HL-60 (cell line): ENCODE measurements around the gene SLC15A1.

ENCODE experiments used
- DNase-seq, 2 experiments: peaks; one replicate each; pipeline ENCODE4 v3.0.0-alpha.2; 2010 to 2020; ENCODE audit warnings: low read depth in 1 of 2, low spot score in 1 of 2
- H3K27ac ChIP-seq: fragments of 250-450 bp; sonication (Bioruptor Pico); replicated peaks from 2 replicates; pipeline ENCODE4 v1.5.1; 2020; ENCODE audit warnings: mild to moderate bottlenecking, moderate library complexity
- H3K27me3 ChIP-seq: fragments of 250-450 bp; sonication (Bioruptor Pico); 2 replicates; pipeline ENCODE4 v1.5.1; 2021; ENCODE audit warnings: mild to moderate bottlenecking, moderate library complexity; ENCODE audit not compliant: insufficient read depth, poor library complexity, severe bottlenecking
- H3K4me3 ChIP-seq: replicated peaks from 2 replicates; pipeline ENCODE4 v1.5.1; 2011; ENCODE audit warnings: mild to moderate bottlenecking, control low read depth, low read length; ENCODE audit not compliant: insufficient read depth
- GABPA ChIP-seq: IDR thresholded peaks from 2 replicates; pipeline ENCODE4 v1.6.1; 2012; ENCODE audit warnings: low read depth
- POLR2AphosphoS5 ChIP-seq: IDR thresholded peaks from 2 replicates; pipeline ENCODE4 v1.6.1; 2012; ENCODE audit warnings: low read depth
- SPI1 ChIP-seq: IDR thresholded peaks from 2 replicates; pipeline ENCODE4 v1.6.1; 2012; ENCODE audit warnings: low read depth, mild to moderate bottlenecking, borderline replicate concordance
- TF ChIP-seq, protein P1 (sequence below): IDR thresholded peaks from 2 replicates; pipeline ENCODE4 v1.6.1; 2012; ENCODE audit warnings: low read depth; ENCODE audit not compliant: insufficient replicate concordance
- TF ChIP-seq, protein P2 (sequence below): IDR thresholded peaks from one replicate; pipeline ENCODE4 v1.5.1; 2011; ENCODE audit warnings: low read length, control low read depth, inconsistent platforms; ENCODE audit not compliant: insufficient read depth

The SLC15A1 gene

DNA sequence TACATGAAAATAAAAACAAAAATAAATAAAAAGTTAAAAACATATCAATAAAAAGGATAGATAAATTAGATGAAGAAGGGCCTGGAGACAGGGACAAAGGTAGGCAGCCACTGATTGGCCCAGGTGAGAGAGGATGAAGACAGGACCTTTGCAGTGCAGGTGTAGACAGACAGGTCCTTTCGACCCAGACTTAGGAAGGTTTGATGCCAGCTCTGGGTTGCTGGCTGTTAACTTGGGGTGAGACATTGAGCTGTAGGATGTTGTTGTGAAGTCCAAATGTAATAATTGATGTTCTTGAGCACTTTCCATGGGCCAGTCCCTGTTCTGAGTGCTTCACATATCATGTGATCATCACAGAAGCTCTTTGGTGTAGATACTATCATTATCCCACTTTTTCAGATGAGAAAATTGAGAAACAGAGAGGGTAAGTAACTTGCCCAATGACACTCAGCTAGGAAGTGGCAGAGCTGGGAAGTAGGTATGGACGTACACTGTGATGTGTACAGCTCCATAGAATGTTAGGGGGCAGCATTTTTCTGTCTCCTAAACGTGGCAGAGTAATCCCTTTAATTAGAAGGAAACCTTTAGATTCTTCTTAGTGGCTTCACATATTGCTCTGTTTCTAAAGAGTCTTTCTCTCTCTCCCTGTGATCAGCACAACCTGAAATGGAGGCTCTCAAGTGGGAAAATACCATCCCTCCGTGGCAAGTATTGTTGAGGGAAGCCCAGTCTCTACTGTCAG lies 99.6 kb downstream of the SLC15A1 start:
- TF ChIP-seq SPI1: no peak
- TF ChIP-seq, protein P1, sequence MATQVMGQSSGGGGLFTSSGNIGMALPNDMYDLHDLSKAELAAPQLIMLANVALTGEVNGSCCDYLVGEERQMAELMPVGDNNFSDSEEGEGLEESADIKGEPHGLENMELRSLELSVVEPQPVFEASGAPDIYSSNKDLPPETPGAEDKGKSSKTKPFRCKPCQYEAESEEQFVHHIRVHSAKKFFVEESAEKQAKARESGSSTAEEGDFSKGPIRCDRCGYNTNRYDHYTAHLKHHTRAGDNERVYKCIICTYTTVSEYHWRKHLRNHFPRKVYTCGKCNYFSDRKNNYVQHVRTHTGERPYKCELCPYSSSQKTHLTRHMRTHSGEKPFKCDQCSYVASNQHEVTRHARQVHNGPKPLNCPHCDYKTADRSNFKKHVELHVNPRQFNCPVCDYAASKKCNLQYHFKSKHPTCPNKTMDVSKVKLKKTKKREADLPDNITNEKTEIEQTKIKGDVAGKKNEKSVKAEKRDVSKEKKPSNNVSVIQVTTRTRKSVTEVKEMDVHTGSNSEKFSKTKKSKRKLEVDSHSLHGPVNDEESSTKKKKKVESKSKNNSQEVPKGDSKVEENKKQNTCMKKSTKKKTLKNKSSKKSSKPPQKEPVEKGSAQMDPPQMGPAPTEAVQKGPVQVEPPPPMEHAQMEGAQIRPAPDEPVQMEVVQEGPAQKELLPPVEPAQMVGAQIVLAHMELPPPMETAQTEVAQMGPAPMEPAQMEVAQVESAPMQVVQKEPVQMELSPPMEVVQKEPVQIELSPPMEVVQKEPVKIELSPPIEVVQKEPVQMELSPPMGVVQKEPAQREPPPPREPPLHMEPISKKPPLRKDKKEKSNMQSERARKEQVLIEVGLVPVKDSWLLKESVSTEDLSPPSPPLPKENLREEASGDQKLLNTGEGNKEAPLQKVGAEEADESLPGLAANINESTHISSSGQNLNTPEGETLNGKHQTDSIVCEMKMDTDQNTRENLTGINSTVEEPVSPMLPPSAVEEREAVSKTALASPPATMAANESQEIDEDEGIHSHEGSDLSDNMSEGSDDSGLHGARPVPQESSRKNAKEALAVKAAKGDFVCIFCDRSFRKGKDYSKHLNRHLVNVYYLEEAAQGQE: no peak
- no peak for TF ChIP-seq GABPA
- TF ChIP-seq, protein P2, sequence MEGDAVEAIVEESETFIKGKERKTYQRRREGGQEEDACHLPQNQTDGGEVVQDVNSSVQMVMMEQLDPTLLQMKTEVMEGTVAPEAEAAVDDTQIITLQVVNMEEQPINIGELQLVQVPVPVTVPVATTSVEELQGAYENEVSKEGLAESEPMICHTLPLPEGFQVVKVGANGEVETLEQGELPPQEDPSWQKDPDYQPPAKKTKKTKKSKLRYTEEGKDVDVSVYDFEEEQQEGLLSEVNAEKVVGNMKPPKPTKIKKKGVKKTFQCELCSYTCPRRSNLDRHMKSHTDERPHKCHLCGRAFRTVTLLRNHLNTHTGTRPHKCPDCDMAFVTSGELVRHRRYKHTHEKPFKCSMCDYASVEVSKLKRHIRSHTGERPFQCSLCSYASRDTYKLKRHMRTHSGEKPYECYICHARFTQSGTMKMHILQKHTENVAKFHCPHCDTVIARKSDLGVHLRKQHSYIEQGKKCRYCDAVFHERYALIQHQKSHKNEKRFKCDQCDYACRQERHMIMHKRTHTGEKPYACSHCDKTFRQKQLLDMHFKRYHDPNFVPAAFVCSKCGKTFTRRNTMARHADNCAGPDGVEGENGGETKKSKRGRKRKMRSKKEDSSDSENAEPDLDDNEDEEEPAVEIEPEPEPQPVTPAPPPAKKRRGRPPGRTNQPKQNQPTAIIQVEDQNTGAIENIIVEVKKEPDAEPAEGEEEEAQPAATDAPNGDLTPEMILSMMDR: no peak
- no peak for TF ChIP-seq POLR2AphosphoS5
- Histone ChIP-seq H3K27ac (no peak overlapping the region), H3K27me3 (no peaks in the 10 kb centered on the region), H3K4me3 (no peak overlapping the region)
- DNase-seq: no peak

DNA sequence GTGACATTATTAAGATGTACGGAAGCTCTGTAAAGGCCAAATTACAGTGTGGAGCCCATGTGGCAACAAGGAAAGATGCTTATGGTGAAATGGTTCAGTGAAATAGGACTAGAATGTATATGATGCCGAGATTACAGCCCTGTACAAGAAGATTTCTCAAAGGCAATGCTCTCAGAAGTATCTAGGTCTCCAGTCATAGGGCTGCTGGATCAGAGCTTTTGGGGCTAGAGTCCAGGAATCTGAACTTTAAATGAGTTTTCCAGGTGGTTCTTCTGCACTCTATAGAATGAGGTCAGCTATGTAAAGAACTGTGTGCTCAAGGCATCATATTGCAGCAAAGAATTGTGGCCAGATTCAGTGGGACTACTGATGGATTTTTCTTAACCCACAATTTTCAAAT lies 100.2 kb downstream of the SLC15A1 start:
- Histone ChIP-seq H3K27ac (no peak overlapping the region), H3K4me3 (no peak overlapping the region), H3K27me3 (no peaks in the 10 kb centered on the region)
- no peak for DNase-seq
- TF ChIP-seq, protein P1: no peak
- TF ChIP-seq POLR2AphosphoS5 (no peak), GABPA (no peak), SPI1 (no peak)
- TF ChIP-seq, protein P2: no peak

DNA sequence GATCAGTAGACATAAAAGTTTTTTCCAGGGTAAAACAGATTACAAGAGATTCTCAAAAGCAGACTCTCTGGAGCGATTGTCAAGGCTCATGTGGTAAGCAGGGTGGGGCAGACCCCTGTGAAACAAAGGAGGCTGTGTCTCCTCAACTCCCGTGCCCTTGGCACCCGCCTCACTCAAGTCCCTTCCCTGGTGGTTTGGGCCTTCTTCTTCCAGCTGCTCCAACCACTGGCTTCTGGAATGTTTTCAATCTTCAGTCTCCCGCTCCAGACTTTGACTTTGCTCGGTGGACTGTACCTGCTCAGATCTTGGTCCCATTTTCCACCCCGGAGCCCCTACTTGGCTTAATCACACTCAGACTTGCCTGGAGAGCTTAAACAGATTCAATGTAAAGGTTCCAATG lies 100.7 kb downstream of the SLC15A1 start:
- H3K27me3 ChIP-seq: no peaks in the 10 kb centered on the region
- no peak overlapping the region for H3K27ac ChIP-seq
- H3K4me3 ChIP-seq: no peak overlapping the region
- no peak for DNase-seq
- TF ChIP-seq, protein P1: no peak
- TF ChIP-seq POLR2AphosphoS5 (no peak), GABPA (no peak), SPI1 (no peak)
- TF ChIP-seq, protein P2: no peak
